GM04504 (cell line): Measurements from ENCODE around the gene TRABD2B.

ENCODE experiments used
- DNase-seq: peaks from one replicate; pipeline ENCODE4 v3.0.0-alpha.2; 2012; ENCODE audit warnings: low read depth

Gene TRABD2B

DNA sequence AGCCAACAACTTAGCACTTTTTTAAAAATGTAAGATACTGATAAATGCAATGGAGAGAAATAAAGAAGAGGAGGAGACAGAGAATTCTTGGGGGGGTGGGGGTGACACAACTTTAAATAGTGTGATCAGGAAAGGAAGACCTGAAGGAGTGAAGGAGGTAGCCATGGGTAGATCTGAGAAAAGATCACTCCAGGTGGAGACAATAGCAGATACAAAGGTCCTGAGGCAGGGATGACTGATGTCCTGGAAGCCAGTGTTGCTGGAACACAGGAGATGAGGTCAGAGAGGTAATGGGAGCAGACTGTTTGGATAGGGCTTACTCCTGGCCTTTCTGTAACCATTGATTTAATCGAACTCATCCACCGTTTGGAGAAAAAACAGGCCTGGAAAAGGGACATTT is 24.6 kb upstream of the TRABD2B start:
- DNase-seq = no peak

DNA sequence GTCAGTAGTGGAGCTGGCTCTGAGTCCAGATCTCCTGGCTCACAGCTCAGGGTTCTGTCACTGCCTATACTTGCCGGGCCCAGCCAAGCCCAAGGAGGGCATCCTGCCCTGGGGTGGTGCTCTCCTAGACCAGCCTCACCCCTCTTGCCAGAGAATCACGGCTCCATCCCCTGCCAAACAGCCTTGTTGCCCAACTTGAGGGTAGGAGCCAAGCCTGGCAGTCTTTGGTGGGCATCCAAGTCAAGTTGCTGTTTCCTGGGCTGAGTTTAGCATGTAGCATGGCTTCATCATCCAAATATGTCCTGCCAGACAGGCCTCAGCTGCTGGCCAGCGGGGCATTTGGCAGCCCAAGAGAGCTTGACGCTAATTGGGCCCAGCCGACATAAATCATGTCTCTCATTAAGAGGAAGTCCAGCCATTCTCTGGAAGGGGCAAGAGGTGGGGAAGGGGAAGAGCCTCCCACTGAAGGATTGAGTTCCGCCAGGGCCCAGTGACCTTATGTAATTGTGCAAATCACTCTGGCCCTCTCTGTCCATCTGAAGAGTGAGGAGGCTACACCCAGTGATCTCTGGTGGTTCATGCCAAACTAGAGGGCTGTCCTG is 22.6 kb upstream of the TRABD2B start:
- no peak for DNase-seq

DNA sequence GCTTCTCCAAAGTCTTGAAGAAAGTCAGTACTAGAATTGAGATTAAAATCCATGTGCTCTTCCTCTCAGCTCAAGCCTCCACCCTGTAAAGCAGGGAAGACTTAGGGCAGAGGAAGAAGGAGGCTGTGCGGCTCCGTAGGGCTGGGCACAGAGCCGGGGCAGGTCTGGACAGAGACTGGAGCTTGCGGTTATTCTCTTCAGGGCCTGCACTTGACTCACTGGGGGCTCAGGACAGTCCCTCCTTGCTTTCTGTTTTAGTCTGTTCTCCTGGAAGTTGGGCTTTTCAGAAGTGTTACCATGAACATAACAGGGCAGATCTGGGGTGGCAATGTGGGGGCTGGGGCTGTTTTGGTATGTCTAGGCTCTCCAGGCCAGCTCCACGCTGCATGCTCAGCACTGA is 21.6 kb upstream of the TRABD2B start:
- no peak for DNase-seq

- DNase-seq = no peak
These were observed 20.5 kb upstream of the TRABD2B start for GRCh38 chr1:48017716-48018115.

DNA sequence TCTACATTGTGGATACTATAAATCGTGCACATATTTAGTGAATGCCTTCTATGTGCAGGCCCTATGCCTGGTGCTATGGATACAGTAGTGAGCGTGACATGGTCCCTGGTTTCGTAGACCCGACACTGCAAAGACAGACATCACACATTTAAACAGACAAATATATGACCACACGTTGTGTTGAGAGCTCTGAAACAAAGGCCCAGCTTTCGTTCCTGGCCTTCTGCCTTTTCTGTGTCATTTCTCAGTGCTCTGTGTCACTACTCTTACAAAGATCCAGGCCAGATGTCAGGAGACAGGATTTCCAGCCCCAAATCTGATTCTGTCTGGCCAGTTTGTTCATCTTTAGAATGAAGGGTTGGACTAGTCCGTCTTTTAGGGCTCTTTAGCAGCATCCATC is 19.3 kb upstream of the TRABD2B start:
- no peak for DNase-seq

GRCh38 chr1:48013270-48013669 is 16.1 kb upstream of the TRABD2B start:
- no peak for DNase-seq

DNA sequence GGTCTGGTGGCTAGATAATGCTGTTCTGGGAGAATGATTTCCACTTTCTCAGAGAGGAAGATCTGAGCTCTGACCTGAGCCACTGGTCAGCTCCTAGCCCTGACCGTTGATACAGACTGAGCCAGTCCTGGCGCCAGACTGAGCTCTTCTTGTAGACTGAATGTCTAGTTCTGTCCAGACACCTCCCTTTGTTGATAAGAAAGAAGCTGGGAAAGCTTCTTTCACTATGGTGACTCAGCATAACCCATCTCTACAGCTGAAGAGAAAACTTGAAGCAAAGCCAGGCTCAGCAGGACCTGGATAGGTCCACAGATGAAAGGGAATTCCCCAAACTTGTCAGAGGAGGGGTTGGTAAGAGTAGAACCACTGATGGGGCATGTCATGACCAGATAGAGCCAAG is 9.9 kb upstream of the TRABD2B start:
- no peak for DNase-seq

DNA sequence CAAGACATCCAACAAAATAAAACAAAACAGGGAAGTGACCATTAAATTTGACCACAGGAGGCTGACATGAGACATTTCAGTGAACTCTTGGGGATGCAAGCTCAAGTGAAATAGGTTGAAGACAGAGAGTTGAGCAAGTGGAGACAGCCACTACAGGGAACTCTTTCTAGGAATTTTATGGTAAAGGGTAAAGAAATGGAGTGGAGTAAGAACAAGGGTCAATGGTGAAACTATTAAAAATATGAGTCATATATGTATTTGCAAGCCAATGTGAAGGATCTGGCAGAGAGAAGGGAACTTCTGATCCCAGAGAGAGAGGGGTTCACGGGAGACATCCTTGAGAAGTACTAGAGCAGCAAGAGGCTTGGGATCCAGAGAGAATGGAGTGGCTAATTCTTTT is 9.1 kb upstream of the TRABD2B start:
- no peak for DNase-seq

DNA sequence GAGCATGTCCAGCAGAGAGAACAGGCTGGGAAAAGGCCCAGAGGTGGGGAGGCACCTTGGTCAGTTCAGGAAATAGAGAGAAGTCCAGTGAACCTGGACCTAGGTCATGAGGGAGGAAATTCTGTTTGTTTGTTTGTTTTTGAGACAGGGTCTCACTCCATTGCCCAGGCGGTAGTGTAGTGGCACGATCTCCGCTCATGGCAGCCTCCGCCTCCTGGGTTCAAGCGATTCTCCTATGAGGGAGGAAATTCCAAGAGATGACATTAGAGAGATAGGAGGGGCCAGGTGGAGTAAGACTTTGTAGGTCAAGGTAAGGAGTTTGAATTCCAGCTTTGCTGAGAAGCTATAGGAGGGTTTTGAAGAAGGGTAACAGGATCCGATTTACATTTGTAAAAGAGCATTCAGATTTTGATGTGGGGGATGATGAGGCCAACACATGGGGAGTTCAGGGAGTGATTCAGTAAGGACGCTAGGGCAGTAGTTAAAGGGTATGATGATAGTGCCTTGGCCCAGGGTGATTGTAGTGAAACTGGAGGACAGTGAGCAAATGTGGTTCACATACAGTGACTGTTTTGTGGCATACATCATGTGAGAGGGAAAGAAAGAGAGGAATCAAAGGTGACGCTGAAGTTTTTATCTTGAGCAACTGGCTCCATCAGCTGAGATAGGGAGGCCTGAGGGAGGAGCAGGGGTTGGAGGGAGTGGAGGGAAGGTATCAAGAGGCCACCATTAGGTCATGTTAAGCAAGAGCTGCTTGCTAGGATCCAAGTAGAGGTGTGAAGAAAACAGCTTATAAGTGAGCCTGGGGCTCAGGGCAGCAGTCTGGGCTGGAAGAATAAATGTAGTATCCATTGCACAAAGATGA is 8.3 kb upstream of the TRABD2B start:
- DNase-seq = no peak

DNA sequence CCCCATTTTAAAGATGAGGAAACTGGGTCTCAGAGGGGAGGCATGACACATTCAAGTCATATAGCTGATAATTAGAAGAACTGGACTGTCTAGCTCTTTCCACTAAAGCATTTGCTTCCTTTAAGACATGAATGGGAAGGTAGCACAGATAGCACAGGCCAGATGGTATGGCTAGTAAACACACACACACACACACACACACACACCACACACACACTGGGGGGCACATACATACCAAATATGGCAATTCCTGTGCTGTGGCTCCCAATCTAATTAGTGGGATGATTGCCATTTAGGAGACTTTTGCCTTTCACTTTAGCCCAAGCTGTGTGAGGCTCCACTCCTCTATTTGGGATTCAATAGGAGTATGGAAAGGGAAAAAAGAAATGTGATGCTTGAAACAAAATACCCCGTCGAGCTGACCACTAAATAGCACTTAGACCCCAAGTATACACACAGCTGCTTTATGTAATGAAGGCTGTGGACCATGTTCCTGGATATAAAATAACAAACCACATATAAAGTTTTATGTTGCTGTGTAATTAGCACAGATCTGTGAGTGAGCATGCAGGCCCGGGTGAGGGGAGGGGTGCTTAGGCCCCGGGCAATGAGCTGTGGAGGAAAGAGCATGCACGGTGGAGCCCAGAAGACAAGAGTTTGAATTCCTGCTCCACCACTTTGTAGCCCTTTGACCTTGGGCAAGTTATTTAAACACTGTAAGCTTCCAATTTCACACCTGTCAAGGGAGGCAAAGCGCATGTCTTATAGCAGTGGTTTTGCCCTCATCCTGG is 6.8 kb upstream of the TRABD2B start:
- no peak for DNase-seq

GRCh38 chr1:48002142-48002541 is 5.0 kb upstream of the TRABD2B start:
- DNase-seq = no peak

GRCh38 chr1:48001696-48002095 is 4.5 kb upstream of the TRABD2B start:
- no peak for DNase-seq

DNA sequence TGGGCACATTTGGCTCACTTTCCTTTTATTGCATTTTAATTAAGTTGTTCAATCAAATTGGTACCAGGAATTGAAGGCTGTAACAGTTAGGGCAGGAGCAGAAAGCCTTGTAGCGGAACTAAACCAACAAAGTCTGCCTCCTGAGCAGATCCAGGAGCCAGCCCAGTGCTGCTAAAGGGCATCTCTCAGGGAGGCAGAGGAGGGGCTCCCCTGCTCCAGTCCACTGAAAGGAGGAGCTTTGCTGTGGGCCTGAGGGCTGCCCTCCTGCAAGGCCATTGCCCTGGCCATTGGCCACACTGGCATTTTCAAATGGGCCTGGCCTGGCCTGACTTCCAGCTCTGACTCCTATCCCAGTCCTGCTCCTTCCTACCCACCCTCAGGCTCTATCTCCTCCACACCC is 3.7 kb upstream of the TRABD2B start:
- no peak for DNase-seq

- no peak for DNase-seq
These were observed 1.9 kb upstream of the TRABD2B start for GRCh38 chr1:47999097-47999496.

DNA sequence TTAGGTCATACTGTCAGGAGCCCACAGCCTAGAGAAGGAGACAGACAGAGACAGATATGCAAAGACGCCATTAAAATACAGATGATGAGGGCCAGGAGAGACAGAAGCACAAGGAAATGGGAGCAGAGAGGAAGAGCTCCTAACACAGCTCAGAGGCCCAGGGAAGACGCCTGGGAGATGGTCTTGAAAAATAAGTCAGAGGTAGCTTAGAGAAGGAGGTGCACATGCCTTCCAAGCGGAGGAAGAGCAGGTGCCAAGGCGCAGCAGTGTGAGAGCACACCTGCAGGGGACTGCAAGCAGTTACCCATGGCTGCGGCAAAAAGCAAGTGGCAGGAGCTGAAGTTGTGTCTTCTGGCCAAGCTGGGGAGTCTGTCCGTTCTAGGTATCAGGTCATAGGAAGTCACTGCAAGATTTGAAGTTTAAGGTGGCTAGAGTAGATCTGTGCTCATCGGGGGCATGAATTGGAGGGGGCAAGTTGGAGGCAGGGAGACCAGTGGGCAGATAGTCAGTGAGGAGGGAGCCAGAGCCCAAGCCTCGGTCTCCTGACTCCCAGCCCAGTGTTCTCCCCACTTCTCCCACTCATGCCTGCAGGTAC is 1.3 kb upstream of the TRABD2B start:
- DNase-seq = no peak

DNA sequence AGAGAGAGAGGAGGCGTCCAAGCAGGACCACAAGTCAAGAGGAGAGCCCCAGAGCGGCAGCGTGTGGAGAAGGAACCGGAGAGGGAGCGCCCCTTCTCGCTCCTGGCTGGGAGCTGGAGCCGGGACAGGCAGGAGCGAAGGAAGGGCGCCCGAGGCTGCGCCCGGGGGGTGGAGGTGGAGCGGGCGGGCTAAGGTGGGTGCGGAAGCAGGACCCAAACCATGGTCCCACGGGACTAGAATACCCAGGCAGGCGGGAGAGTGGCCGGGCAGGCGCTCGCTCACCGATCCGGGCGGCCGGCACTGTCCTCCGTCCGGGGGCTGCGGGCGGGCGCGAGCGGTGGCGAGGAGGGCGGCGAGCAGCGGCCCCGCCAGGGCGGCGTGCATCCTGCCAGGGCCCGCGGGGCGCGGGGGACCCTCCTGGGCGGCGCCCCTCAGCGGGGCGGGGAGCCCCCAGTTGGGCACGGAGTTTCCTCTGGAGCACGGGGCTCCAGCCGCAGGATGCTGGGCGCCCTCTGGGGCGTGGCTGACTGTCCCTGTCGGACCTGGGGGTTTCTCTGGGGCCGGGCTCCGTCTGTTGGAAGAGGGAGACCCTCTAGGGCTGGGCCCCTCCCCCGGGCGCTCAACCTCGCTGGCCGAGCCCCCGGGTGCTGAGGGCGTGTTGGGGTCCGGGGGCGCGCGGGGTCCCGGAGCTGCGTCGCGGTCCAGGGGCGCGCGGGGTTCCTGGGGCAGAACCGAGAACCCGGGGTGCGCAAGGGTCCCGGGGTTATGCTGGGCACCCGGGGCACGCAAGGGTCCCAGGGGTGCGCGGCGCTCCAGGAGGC is 569 bp downstream of the TRABD2B start:
- DNase-seq = no peak

GRCh38 chr1:47996060-47996405 is 1.2 kb downstream of the TRABD2B start:
- DNase-seq = no peak

GRCh38 chr1:47995306-47996050 is 1.7 kb downstream of the TRABD2B start:
- no peak for DNase-seq

DNA sequence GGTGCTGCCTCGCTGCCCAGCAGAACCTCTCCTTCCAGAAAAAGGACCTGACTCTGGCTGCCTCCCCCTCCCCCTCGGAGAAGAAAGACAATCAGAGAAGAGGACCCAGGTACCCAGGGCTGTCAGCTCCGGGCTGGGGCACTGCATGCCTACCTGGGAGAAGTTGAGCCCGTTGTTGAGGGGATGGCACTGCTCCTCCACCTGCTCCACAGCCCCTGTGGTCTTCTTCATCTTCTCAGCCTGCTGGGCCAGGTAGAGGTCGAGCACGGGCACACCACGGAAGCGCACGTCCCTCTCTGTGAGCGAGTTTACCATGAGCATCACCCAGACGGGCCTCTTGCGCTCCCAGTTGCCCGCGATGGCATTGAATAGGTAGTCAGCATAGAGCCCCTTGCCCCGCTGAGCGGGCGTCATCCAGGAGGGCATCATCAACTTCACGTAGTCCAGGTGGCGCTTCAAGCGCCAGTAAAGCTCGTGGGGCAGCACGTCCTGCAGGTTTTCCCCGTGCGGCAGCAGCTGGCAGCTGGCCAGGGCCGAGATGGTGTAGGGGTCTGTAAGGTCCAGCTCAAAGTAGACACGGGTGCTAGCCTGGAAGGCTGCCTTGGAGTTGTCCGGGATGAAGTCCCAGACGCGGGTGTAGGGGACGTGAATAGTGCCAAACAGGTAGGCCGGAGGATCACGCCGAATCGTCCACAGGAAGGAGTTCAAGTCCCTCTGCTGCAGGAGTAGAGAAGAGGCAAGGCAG is 3.1 kb downstream of the TRABD2B start:
- no peak for DNase-seq

DNA sequence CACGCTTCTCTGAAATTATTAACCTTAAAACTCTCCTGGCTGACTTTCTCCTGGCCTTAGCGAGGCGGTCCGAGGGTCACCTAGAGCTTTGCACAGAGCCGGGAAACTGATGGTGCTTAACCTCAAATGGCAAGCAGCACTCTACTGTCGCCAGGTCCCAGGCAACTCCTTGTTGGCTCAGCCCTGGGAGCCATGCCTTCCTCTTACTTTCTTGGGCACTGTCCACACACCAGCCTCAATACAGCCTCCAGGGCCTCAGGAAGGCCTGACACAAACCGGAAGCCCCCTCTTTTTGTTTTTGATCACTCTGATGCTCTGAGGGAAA is 3.8 kb downstream of the TRABD2B start:
- no peak for DNase-seq
